Measurements from ENCODE around the gene TRAIP.
A peak's percentile ranks its signal among the peaks of the same experiment; 100 is the strongest.
"Not testable (repeated sequence)": the region's sequence is repeated elsewhere in the genome, so short reads cannot be mapped to it uniquely, and the experiment has no call there.

Gene TRAIP, protein sequence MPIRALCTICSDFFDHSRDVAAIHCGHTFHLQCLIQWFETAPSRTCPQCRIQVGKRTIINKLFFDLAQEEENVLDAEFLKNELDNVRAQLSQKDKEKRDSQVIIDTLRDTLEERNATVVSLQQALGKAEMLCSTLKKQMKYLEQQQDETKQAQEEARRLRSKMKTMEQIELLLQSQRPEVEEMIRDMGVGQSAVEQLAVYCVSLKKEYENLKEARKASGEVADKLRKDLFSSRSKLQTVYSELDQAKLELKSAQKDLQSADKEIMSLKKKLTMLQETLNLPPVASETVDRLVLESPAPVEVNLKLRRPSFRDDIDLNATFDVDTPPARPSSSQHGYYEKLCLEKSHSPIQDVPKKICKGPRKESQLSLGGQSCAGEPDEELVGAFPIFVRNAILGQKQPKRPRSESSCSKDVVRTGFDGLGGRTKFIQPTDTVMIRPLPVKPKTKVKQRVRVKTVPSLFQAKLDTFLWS

DNA sequence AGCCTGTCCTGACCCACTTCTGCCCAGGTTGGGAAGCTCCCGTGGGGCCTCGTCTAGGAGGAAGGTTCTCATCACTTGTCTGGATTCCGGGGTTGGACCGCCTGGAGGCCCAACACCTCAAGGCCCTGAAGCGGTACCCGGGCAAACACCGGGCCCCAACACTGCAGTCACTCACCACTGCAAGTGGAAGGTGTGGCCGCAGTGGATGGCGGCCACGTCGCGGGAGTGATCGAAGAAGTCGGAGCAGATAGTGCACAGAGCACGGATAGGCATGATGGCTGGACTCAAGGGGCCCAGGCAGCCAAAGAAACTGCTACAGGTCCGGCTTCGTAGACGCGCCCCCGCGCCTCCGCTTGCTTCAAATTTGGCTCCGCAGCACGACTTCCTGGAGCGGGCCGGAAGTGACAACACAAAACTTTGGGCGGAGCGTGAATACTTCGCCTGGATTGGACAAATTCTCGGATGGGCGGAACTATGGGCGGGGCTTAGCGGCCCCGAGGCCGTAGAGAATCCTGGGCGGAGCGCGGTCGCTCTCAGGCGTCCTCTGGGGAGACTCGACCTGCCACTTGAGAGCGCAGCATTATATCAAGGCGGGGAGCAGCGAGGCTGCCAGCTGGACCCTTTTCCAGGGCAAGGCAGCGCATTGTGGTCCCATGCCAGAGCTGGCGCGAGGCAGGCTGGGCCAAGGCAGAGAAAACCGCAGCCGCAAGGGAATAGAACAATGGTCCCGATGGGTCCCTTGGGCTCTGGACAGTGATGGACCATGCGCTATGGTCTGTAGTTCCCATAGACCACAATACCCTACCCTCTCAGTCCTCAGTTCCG is at the start of gene TRAIP:
TSS of gene TRAIP (minus strand) at position 384 of the 825 bp plus-strand sequence. CDS start at position 273, 111 bp downstream.
- H3K9me3 ChIP-seq (ENCODE audit: low read length), result no peaks in the 10 kb centered on the region
- peaks cover 11% of the 10 kb centered on the region for H3K4me1 ChIP-seq (ENCODE audit: insufficient read depth, low read length)
- H3K36me3 ChIP-seq (ENCODE audit: insufficient read depth, low read length), result peaks cover 14% of the 10 kb centered on the region
- no peaks in the 10 kb centered on the region for H3K27me3 ChIP-seq (ENCODE audit: insufficient read depth, low read length)
- peak within 1 kb of the TSS; percentile 84 for H3K4me3 ChIP-seq (ENCODE audit: low read length)
- H2AFZ ChIP-seq (ENCODE audit: low read depth, low read length), result peak within 1 kb of the TSS; percentile 21

DNA sequence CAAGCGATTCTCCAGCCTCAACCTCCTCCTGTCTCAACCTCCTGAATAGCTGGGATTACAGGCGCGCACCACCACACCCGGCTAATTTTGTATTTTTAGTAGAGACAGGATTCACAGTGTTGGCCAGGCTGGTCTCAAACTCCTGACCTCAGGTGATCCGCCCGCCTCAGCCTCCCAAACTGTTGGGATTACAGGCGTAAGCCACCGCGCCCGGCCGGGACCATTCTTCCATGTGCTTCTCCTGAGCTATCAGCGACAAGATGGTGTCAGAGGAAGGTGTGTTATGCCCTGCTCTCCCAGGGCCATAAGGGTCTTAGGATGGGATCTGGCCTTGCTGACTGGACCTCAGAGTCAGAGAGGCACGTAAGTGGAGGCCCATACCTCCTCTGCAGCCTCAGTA is 48.1 kb upstream of the TRAIP start:
- not testable (repeated sequence) for H3K4me3 ChIP-seq (ENCODE audit: low read length); H3K27me3 ChIP-seq (ENCODE audit: insufficient read depth, low read length); H3K36me3 ChIP-seq (ENCODE audit: insufficient read depth, low read length); H2AFZ ChIP-seq (ENCODE audit: low read depth, low read length); H3K4me1 ChIP-seq (ENCODE audit: insufficient read depth, low read length); H3K9me3 ChIP-seq (ENCODE audit: low read length)

DNA sequence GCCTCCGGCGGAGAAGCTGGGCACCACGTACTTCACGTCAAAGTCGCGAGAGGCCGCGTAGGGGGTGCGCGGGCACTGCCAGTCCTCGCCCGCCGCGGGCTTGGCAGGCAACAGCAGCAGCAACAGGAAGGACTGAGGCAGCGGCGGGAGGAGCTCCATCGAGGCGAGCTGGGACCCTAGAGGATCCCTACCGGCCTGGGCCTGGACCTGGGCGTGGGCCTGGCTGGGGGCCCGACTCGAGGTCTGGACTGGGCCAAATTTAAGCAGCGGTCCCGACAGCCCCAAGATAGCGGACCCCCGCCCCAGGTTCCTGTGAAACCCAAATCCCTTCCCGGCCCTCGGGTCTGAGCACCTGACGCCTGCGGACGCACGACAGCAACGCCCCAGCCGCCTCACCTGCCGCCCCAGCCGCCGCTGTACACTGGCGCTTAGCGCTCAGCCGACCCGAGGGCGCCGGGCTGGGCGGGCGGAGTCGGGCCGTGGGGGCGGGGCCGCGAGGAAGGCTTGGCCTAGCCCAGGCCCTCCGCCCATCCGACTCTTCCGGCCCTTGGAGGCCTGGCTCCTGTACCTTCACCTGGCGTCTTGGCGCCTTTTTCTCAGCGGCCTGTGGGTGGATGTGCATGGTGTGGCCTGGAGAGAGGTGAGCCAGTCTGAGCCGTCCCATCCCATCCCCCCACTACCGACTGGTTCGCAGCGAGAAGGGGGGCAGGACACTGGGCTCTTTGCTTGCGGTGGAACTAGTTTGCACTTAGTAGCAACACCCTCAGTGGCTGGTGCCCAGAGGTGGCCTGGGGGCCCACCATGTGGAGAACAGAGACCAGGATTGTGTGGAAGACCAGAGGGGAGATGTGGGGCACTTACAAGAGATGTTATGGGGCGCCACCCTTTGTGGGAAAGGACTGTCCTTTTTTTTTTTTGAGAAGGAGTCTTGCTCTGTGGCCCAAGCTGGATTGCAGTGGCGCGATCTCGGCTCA is 47.4 kb upstream of the TRAIP start, which contains the start of gene MST1R:
TSS of gene MST1R (minus strand) at position 423 of the 974 bp plus-strand sequence. CDS start at position 159, 264 bp downstream.
- H3K27me3 ChIP-seq (ENCODE audit: insufficient read depth, low read length), result no peaks in the 10 kb centered on the region
- no peaks in the 10 kb centered on the region for H3K9me3 ChIP-seq (ENCODE audit: low read length)
- no peak within 1 kb of the TSS for H3K4me3 ChIP-seq (ENCODE audit: low read length)
- H3K4me1 ChIP-seq (ENCODE audit: insufficient read depth, low read length), result no peaks in the 10 kb centered on the region
- H3K36me3 ChIP-seq (ENCODE audit: insufficient read depth, low read length), result no peaks in the 10 kb centered on the region
- no peak within 1 kb of the TSS for H2AFZ ChIP-seq (ENCODE audit: low read depth, low read length)

DNA sequence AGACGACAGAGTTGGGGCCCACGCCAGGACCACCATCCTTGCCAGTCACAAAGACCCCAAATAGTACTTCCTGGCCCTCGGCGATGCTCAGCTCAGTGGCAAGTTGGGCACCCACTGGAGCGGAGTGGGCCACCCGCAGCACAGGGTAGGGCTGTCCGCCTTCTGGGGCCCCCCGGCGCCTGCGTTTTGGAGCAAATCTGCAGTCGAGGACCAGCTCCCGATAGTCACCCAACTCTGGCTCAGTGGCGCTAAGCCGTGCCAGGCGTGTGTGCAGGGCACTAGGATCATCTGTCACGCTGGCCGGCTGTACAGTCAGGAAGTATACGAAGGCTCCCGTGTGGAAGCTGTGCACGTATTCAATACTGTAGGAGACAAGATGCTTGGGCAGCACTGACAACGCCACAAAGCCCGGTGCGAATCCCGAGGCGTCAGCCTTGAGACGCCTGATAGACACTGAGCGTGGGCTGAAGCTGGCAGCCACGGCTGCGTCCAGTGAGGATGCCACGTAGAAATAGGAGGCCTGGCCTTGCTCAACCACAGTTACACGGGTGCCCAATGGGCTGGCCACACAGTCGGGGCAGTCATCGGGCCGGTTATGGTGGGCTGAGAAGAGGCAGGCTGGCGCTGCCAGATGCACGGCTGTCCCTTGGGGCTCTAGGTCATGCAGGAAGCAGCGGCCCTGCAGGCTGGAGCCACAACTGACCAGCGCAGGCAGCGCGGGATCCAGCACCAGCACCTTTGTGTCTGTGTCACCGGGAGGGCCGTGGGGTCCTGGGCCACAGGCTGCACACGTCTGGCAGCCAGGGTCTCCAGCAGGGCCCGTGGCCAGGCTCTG is 46.4 kb upstream of the TRAIP start:
- H2AFZ ChIP-seq (ENCODE audit: low read depth, low read length), result no peak overlapping the region
- H3K36me3 ChIP-seq (ENCODE audit: insufficient read depth, low read length), result no peaks in the 10 kb centered on the region
- H3K9me3 ChIP-seq (ENCODE audit: low read length), result no peaks in the 10 kb centered on the region
- no peak overlapping the region for H3K4me3 ChIP-seq (ENCODE audit: low read length)
- H3K4me1 ChIP-seq (ENCODE audit: insufficient read depth, low read length), result no peaks in the 10 kb centered on the region
- no peaks in the 10 kb centered on the region for H3K27me3 ChIP-seq (ENCODE audit: insufficient read depth, low read length)

DNA sequence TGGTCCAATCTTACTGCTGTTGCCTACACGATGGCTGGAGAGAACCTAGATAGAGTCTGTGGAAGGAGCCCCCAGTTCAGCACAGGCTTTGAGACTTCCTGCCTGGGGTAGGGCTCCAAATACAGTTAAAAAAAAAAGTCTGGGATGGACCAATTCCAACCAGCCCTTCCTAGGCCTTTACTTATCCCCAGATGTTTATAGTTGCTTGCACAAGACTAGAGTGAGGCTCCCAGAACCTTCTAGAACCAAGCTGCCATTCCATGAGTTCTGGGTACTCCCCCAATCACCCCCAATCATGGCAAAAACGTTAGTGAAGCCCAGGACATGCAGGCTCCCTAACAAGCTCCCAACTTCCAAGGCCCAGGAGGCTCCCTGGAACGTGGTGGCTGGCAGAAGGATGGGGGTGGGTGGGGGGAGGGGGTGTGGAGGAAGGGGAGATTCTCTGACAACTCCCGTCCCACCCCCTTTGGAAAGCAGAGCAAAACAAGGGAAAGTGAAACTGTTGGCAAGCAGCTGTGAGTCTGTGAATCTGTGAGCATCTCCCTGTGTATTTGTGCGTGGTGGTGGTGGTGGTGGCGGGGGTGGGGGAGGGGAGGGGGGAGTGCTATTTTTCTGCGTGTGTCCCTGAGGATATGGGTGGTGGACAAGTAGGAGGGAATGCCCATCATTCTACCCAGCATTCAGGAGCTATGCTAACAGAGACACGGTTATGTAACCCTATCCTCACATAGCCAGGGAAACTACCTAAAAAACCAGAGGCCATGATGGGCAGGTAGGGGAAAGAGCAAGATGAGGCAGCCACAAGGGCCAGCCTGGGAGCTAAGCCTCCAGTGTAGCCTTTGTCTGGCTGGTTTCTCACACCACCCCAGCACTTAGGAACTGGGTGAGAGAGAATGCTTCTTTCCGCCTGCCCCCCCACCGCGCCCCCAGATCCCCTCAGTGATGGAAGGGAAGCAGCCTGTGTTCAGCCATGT is 45.3 kb upstream of the TRAIP start:
- Histone ChIP-seq H3K4me1 (ENCODE audit: insufficient read depth, low read length) (no peaks in the 10 kb centered on the region), H3K4me3 (ENCODE audit: low read length) (no peak overlapping the region), H3K27me3 (ENCODE audit: insufficient read depth, low read length) (no peaks in the 10 kb centered on the region), H2AFZ (ENCODE audit: low read depth, low read length) (no peak overlapping the region), H3K36me3 (ENCODE audit: insufficient read depth, low read length) (no peaks in the 10 kb centered on the region), H3K9me3 (ENCODE audit: low read length) (no peaks in the 10 kb centered on the region)

DNA sequence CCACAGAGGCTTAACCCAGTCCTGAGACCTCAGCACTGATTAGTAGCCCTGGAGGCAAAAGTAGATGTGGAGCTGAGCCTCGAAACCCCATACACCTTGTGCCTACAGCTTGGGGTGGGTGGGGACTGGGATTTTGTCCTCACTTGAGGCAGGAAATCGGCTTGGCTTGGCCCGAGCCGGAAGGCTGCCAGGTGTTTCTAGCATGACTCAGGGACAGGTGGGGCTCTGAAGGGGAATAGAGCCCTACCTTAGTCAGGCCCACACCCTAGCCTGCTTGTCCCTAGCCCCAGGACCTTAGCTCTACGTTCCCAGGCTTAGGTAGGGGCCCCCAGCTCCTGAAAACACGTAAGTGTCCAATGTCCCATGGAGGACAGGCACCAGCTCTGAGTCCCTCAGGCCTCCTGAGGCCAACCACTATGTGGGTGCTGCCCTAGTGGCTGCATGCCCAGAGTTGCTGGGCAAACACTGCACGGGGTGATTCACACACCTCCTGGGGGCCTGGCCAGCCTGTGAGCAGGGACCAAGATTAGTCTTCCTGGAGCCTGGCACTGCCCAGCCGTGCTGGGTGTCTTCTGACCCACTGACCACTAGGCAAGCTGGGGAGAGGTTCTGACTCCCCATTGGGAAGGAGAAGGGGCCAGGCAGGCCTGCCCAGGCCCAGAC is 44.3 kb upstream of the TRAIP start:
- Histone ChIP-seq H2AFZ (ENCODE audit: low read depth, low read length) (no peak overlapping the region), H3K4me1 (ENCODE audit: insufficient read depth, low read length) (no peaks in the 10 kb centered on the region), H3K4me3 (ENCODE audit: low read length) (no peak overlapping the region), H3K9me3 (ENCODE audit: low read length) (no peaks in the 10 kb centered on the region), H3K36me3 (ENCODE audit: insufficient read depth, low read length) (no peaks in the 10 kb centered on the region), H3K27me3 (ENCODE audit: insufficient read depth, low read length) (no peaks in the 10 kb centered on the region)

DNA sequence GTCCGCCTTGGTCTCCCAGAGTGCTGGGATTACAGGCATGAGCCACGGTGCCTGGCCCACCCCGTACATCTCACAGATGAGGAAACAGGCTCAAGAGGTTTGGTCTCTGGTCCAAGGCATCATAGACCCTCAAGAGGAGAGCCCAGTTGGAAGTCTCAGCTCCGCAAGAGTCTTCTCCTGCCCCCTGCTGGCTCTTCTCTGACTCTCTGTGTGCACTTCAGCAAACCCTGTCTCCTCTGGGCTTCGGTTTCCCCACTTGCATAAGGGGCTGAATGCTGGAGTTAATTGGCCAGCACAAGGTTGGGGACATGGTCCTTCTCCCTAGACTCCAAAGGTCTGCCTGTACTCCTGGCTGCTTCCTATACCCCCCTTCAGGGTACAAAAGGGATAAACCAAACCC is 43.5 kb upstream of the TRAIP start:
- no peaks in the 10 kb centered on the region for H3K27me3 ChIP-seq (ENCODE audit: insufficient read depth, low read length)

DNA sequence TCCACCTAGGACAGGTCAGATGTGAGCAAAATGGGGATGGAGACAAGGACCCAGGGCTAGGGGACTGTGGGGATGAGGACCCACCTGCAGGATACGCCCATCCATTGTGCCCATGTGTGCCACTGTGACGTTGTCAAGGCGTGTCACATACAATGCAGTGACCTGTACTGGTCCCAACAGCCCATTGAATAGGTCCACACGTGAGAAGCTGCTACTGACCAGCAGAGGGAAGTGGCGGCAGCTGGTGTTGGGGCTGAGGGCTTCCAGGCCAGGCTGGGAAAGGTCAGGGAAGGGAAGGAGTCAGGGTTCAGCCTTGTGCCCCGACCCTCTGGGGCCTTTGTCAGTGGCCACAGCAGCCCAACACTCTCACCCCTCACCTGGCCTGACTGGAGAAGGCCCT is 42.6 kb upstream of the TRAIP start:
- Histone ChIP-seq H2AFZ (ENCODE audit: low read depth, low read length) (no peak overlapping the region), H3K4me3 (ENCODE audit: low read length) (no peak overlapping the region), H3K27me3 (ENCODE audit: insufficient read depth, low read length) (no peaks in the 10 kb centered on the region), H3K9me3 (ENCODE audit: low read length) (no peaks in the 10 kb centered on the region), H3K36me3 (ENCODE audit: insufficient read depth, low read length) (no peaks in the 10 kb centered on the region), H3K4me1 (ENCODE audit: insufficient read depth, low read length) (no peaks in the 10 kb centered on the region)

More for the DNA sequence above, 43.5 kb upstream of the TRAIP start:
- Histone ChIP-seq H3K36me3 (ENCODE audit: insufficient read depth, low read length) (no peaks in the 10 kb centered on the region), H3K9me3 (ENCODE audit: low read length) (no peaks in the 10 kb centered on the region), H2AFZ (ENCODE audit: low read depth, low read length) (no peak overlapping the region), H3K4me3 (ENCODE audit: low read length) (no peak overlapping the region), H3K4me1 (ENCODE audit: insufficient read depth, low read length) (no peaks in the 10 kb centered on the region)

DNA sequence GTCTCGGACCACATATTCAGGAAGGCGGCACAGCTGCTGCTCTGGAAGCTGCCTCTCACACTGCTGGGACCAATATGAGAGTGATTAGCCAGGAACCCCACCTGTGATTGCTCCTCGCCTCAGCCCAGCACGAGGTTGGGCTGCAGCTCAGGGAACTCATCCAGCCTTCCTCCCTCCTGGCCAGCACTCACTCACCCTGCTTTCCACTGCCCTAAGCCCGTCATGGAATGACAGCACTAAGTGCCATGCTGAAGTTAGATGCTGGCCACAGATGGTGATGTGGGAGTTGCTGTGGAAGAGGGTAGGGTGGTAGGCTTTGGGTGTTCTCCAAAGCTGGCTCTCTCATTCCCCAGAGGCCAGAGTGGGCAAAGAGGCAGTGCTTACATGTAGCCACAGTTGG is 40.0 kb upstream of the TRAIP start:
- Histone ChIP-seq H3K4me1 (ENCODE audit: insufficient read depth, low read length) (no peaks in the 10 kb centered on the region), H3K27me3 (ENCODE audit: insufficient read depth, low read length) (no peaks in the 10 kb centered on the region), H3K9me3 (ENCODE audit: low read length) (no peaks in the 10 kb centered on the region)

DNA sequence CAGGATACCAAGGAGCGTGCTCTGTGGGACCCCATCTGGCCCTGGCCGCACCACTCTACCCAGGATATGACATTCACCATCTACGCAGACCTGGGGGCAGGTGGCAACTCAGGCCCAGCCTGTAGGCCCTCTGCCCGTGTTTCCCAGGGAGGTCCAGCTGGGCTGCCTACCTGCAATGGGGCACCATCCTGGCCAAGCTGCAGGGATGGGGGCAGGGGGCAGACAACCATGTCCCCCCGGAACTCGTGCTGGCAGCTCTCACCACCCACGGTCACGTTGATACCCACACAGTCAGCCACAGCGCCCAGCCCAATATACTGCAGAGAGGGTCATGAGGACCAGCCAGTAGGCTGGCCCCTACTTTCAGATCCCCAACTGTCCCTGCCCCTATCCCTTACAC is 39.4 kb upstream of the TRAIP start:
- H3K36me3 ChIP-seq (ENCODE audit: insufficient read depth, low read length), result no peaks in the 10 kb centered on the region
- H3K4me3 ChIP-seq (ENCODE audit: low read length), result no peak overlapping the region

More for the DNA sequence above, 40.0 kb upstream of the TRAIP start:
- Histone ChIP-seq H3K4me3 (ENCODE audit: low read length) (no peak overlapping the region), H2AFZ (ENCODE audit: low read depth, low read length) (no peak overlapping the region), H3K36me3 (ENCODE audit: insufficient read depth, low read length) (no peaks in the 10 kb centered on the region)

DNA sequence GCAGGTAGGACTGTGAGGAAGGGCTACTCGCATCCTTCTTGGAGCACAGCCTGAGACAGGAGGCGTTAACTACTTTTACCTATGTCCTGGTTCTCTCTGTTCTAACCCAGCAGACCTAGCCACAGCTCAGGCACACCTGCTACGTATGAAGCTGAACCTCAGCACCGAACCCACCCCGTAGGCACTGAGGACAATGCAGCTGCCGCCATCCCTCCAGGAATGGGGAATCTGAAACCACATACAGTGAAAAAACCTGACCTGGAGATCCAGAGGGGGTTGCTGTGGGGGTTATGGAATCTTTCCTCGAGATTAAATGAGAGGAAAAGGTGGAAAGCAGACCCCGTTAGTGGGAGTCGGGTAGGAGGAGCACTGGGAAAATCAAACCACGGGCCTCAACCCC is 32.9 kb upstream of the TRAIP start:
- H3K27me3 ChIP-seq (ENCODE audit: insufficient read depth, low read length), result no peaks in the 10 kb centered on the region
- no peaks in the 10 kb centered on the region for H3K4me1 ChIP-seq (ENCODE audit: insufficient read depth, low read length)
- no peak overlapping the region for H3K4me3 ChIP-seq (ENCODE audit: low read length)
- no peaks in the 10 kb centered on the region for H3K36me3 ChIP-seq (ENCODE audit: insufficient read depth, low read length)
- no peak overlapping the region for H2AFZ ChIP-seq (ENCODE audit: low read depth, low read length)
- H3K9me3 ChIP-seq (ENCODE audit: low read length), result no peaks in the 10 kb centered on the region

More for the DNA sequence above, 39.4 kb upstream of the TRAIP start:
- no peaks in the 10 kb centered on the region for H3K9me3 ChIP-seq (ENCODE audit: low read length)
- H3K27me3 ChIP-seq (ENCODE audit: insufficient read depth, low read length), result no peaks in the 10 kb centered on the region
- no peaks in the 10 kb centered on the region for H3K4me1 ChIP-seq (ENCODE audit: insufficient read depth, low read length)
- H2AFZ ChIP-seq (ENCODE audit: low read depth, low read length), result no peak overlapping the region

All from neuron (in vitro differentiated cells).